Activated CD8-positive, alpha-beta T cell treated with anti-CD3 and anti-CD28 coated beads, Interleukin-2, amount 10 ng/mL, durations not matched to agents 7 days and 5 days (primary cell): ENCODE measurements around the gene EPHA4. TPM values are rescaled to one million over a fixed set of nuclear protein-coding genes. Genes with fewer than 3 reads are reported as not detected.
A peak's percentile ranks its signal among the peaks of the same experiment; 100 is the strongest.

Source experiments
- ATAC-seq: fragments of 150-1000 bp; cut with Tn5 transposase; one replicate; pipeline ENCODE4 v1.10.0; 2021; ENCODE audit warnings: moderate library complexity
- CTCF ChIA-PET: fragments of 350-600 bp; sonication (Branson Sonifier 250); formaldehyde crosslinking; loops from one replicate; lab custom pipeline; 2021; ENCODE audit warnings: antibody characterized with exemption; lab: Charles Lee
- POLR2A ChIA-PET: fragments of 350-600 bp; sonication (Branson Sonifier 250); formaldehyde crosslinking; loops from one replicate; lab custom pipeline; 2021; ENCODE audit warnings: antibody characterized with exemption; lab: Charles Lee
- DNase-seq: peaks from one replicate; pipeline ENCODE4 v3.0.0-alpha.2; 2020
- H3K27ac Mint-ChIP-seq: one replicate; pipeline ENCODE4 v1.8.0; 2021; ENCODE audit warnings: mild to moderate bottlenecking, mixed read lengths
- H3K27me3 Mint-ChIP-seq: one replicate; pipeline ENCODE4 v1.8.0; 2021; ENCODE audit warnings: low read depth, mixed read lengths
- H3K36me3 Mint-ChIP-seq: one replicate; pipeline ENCODE4 v1.8.0; 2021; ENCODE audit warnings: low read depth, mixed read lengths
- H3K4me1 Mint-ChIP-seq: one replicate; pipeline ENCODE4 v1.8.0; 2021; ENCODE audit warnings: low read depth, mixed read lengths
- H3K4me3 Mint-ChIP-seq: one replicate; pipeline ENCODE4 v1.8.0; 2021; ENCODE audit warnings: mild to moderate bottlenecking, mixed read lengths
- H3K9me3 Mint-ChIP-seq: one replicate; pipeline ENCODE4 v1.8.0; 2022; ENCODE audit warnings: mixed read lengths; ENCODE audit not compliant: insufficient read depth
- total RNA-seq, 2 experiments: library from RNA; stranded (reverse); gene quantifications; one replicate each; pipeline ENCODE4 v1.2.3, GENCODE V29; 2021

The EPHA4 gene
- total RNA-seq, 2 experiments from 2014 or later, result 1.2 to 1.5 TPM

- DNase-seq, result no peak
- no peak overlapping the region for H3K4me3 Mint-ChIP-seq
- no peak for ATAC-seq
- no peak overlapping the region for H3K27ac Mint-ChIP-seq
- no peaks in the 10 kb centered on the region for H3K9me3 Mint-ChIP-seq
- CTCF ChIA-PET, result no interaction called here
- POLR2A ChIA-PET, result no interaction called here
- no peaks in the 10 kb centered on the region for H3K4me1 Mint-ChIP-seq
- no peaks in the 10 kb centered on the region for H3K36me3 Mint-ChIP-seq
- no peaks in the 10 kb centered on the region for H3K27me3 Mint-ChIP-seq
These were observed 146.2 kb downstream of the EPHA4 start for GRCh38 chr2:221425891-221426290.

DNA sequence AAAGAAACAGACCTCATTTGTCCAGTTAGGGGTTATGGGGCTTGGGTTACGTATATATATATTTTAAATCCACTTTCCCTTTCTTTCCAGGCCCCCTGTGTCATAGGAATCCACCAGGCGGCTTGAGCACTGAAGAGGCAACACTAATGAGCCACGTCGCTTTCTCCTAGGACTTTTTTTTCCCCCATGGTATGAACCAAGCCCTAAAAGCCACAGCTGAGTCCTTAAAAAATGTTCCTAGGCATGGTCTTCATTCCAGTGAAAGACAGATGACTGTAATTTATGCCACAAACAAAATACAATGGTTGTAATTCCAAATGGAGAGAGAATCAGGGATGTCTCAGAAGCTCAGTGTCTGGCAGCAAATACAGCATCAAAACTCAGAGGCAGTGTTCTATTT lies 146.8 kb downstream of the EPHA4 start:
- ChIA-PET CTCF (no interaction called here), POLR2A (no interaction called here)
- no peak for DNase-seq
- Mint-ChIP-seq H3K4me3 (no peak overlapping the region), H3K27me3 (no peaks in the 10 kb centered on the region), H3K4me1 (no peaks in the 10 kb centered on the region), H3K36me3 (no peaks in the 10 kb centered on the region), H3K9me3 (no peaks in the 10 kb centered on the region), H3K27ac (no peak overlapping the region)
- no peak for ATAC-seq

- ATAC-seq (no peak), DNase-seq (no peak)
- ChIA-PET CTCF (no interaction called here), POLR2A (no interaction called here)
- H3K9me3 Mint-ChIP-seq, result no peaks in the 10 kb centered on the region
- no peaks in the 10 kb centered on the region for H3K36me3 Mint-ChIP-seq
- no peaks in the 10 kb centered on the region for H3K27me3 Mint-ChIP-seq
- H3K27ac Mint-ChIP-seq, result no peak overlapping the region
- H3K4me1 Mint-ChIP-seq, result no peaks in the 10 kb centered on the region
- H3K4me3 Mint-ChIP-seq, result no peak overlapping the region
These were observed 148.8 kb downstream of the EPHA4 start for GRCh38 chr2:221423210-221423804.

DNA sequence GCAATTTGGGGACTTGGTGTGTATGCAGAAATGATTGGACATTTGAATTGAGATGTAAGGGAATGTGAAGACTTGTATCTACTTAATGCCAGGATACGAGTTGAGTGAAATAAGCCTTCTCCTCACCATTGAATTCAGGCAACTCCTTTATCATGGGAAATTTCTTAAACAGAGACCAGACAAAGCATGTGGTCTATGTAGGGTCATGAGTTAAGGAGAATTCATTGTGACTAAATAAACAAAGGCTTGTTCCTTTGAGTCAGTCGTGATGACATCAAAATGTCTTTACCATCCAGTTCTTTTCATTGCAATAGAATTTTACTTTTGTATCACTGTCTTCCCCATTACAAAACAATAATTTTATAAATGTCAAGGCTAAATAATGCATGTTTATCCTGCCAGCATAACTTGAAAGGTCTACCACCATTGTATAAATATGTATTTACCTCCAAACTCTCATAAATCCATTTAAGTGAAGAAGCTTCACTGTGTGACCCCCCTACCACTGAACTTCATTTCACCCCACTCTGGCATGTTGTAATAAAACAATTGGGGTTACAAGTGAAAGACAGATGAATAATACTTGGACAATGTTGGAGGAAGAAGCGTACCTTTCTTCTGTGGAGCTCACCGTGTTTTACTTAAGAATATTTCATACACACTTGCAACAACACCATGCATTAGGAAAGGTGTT lies 149.4 kb downstream of the EPHA4 start:
- Mint-ChIP-seq H3K36me3 (no peaks in the 10 kb centered on the region), H3K27me3 (no peaks in the 10 kb centered on the region), H3K4me1 (no peaks in the 10 kb centered on the region), H3K4me3 (no peak overlapping the region), H3K27ac (no peak overlapping the region), H3K9me3 (no peaks in the 10 kb centered on the region)
- ChIA-PET POLR2A (no interaction called here), CTCF (no interaction called here)
- DNase-seq (no peak), ATAC-seq (no peak)

DNA sequence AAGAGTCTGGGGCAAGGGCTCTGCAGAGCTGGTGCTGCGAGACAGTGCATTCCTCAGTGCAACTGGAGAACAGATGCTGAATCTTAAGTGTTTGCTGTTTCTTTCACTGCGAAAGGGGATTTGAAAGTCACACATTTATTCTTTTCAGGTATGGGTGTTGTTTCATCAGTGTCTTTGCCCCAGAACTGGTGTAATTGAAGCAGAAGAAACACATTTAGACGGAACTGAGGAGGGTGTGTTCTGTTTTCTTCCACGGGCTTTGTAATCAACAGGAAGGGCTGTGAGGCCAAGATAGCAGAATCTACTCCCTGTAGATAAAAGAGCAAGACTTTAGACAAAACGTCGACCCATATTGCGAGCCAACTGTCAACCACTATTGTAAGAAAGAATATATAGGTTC lies 151.9 kb downstream of the EPHA4 start:
- H3K4me3 Mint-ChIP-seq, result no peak overlapping the region
- H3K9me3 Mint-ChIP-seq, result no peaks in the 10 kb centered on the region
- no peaks in the 10 kb centered on the region for H3K36me3 Mint-ChIP-seq
- no peak for DNase-seq
- no peaks in the 10 kb centered on the region for H3K4me1 Mint-ChIP-seq
- ATAC-seq, result no peak
- POLR2A ChIA-PET, result no interaction called here
- CTCF ChIA-PET, result no interaction called here
- H3K27me3 Mint-ChIP-seq, result no peaks in the 10 kb centered on the region
- H3K27ac Mint-ChIP-seq, result peak overlapping the region; percentile 36

GRCh38 chr2:221415789-221416188 lies 156.3 kb downstream of the EPHA4 start:
- Mint-ChIP-seq H3K4me3 (no peak overlapping the region), H3K27me3 (no peaks in the 10 kb centered on the region), H3K9me3 (no peaks in the 10 kb centered on the region), H3K4me1 (no peaks in the 10 kb centered on the region), H3K36me3 (no peaks in the 10 kb centered on the region), H3K27ac (no peak overlapping the region)
- ChIA-PET POLR2A (no interaction called here), CTCF (interaction anchor here (1.1 kb wide), 1 partner anchor 158 kb away, joined by 3 read pairs; no protein-coding TSS in a partner anchor)
- DNase-seq, result no peak
- ATAC-seq, result no peak

DNA sequence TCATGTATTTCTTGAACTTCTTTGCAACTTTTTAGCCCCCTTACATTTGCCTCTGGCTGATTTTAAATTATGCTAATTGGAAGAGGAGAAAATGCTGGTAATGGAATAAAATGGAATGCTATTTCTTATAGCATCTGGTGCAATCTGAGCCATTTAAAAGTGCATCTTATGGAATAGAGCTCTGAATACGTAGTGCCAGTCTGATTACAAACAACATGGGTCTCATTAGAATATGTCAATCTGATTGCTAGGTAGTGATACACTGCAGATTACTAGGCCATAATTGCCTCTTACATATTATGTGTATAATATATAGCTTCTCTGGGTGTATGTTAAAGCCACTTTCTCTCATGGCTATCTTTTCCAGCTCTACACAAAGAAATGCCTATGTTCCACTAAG lies 159.1 kb downstream of the EPHA4 start:
- ChIA-PET POLR2A (interaction anchor here (0.6 kb wide), 1 partner anchor 204 kb away, joined by 3 read pairs; no protein-coding TSS in a partner anchor), CTCF (interaction anchor here (0.7 kb wide), 1 partner anchor 161 kb away, joined by 3 read pairs; no protein-coding TSS in a partner anchor)
- Mint-ChIP-seq H3K36me3 (no peaks in the 10 kb centered on the region), H3K27ac (no peak overlapping the region), H3K4me3 (no peak overlapping the region), H3K27me3 (no peaks in the 10 kb centered on the region), H3K9me3 (no peaks in the 10 kb centered on the region), H3K4me1 (no peaks in the 10 kb centered on the region)
- DNase-seq (no peak), ATAC-seq (no peak)

DNA sequence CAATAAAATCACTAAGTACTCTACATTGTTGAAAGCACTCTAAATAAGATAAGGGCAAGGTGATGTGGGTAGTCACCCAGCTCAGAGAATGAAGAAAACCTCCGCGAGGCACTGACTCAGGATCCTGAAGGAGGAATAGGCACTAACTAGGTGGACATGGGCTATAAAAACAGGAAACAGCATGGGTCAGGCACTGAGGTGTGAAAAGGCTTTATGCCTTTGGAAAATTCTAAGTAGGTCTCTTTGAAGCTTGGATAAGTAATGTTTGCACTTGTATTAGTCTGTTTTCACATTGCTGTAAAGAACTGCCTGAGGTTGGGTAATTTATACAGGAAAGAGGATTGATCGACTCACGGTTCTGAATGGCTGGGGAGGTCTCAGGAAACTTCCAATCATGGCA lies 161.6 kb downstream of the EPHA4 start:
- Mint-ChIP-seq H3K27ac (no peak overlapping the region), H3K9me3 (no peaks in the 10 kb centered on the region), H3K4me3 (no peak overlapping the region), H3K36me3 (no peaks in the 10 kb centered on the region), H3K27me3 (no peaks in the 10 kb centered on the region), H3K4me1 (no peaks in the 10 kb centered on the region)
- ChIA-PET POLR2A (no interaction called here), CTCF (no interaction called here)
- ATAC-seq, result no peak
- no peak for DNase-seq

DNA sequence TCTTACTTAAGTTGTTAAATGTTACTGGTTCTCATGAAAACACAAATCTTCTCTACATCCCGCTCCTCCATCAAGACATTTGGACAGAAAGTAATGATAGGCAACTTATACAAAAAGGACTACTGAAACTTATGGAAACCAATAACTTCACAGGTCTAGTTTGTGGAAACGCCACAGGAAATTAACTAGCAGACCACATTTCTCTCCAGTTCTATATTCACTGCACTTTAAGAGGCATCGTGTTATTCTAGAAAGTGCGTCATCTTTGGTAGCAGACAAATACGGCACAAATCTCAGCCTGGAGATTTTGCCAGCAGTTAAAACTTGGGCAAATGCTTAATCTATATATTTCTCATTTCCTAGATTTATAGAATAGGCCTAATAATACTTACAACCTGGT lies 164.3 kb downstream of the EPHA4 start:
- Mint-ChIP-seq H3K36me3 (no peaks in the 10 kb centered on the region), H3K27me3 (no peaks in the 10 kb centered on the region), H3K27ac (no peak overlapping the region), H3K4me1 (no peaks in the 10 kb centered on the region), H3K4me3 (no peak overlapping the region), H3K9me3 (no peaks in the 10 kb centered on the region)
- ChIA-PET POLR2A (no interaction called here), CTCF (no interaction called here)
- DNase-seq (no peak), ATAC-seq (no peak)

GRCh38 chr2:221405521-221405920 lies 166.6 kb downstream of the EPHA4 start:
- POLR2A ChIA-PET, result no interaction called here
- H3K27me3 Mint-ChIP-seq, result no peaks in the 10 kb centered on the region
- H3K4me3 Mint-ChIP-seq, result no peak overlapping the region
- no peak overlapping the region for H3K27ac Mint-ChIP-seq
- ATAC-seq (no peak), DNase-seq (no peak)
- no peaks in the 10 kb centered on the region for H3K9me3 Mint-ChIP-seq
- CTCF ChIA-PET, result no interaction called here
- H3K4me1 Mint-ChIP-seq, result no peaks in the 10 kb centered on the region
- no peaks in the 10 kb centered on the region for H3K36me3 Mint-ChIP-seq

- Mint-ChIP-seq H3K36me3 (no peaks in the 10 kb centered on the region), H3K4me1 (no peaks in the 10 kb centered on the region), H3K27ac (no peak overlapping the region), H3K27me3 (no peaks in the 10 kb centered on the region), H3K9me3 (no peaks in the 10 kb centered on the region), H3K4me3 (no peak overlapping the region)
- ATAC-seq (no peak), DNase-seq (no peak)
- ChIA-PET CTCF (no interaction called here), POLR2A (no interaction called here)
These were observed 170.0 kb downstream of the EPHA4 start for GRCh38 chr2:221402072-221402471.

DNA sequence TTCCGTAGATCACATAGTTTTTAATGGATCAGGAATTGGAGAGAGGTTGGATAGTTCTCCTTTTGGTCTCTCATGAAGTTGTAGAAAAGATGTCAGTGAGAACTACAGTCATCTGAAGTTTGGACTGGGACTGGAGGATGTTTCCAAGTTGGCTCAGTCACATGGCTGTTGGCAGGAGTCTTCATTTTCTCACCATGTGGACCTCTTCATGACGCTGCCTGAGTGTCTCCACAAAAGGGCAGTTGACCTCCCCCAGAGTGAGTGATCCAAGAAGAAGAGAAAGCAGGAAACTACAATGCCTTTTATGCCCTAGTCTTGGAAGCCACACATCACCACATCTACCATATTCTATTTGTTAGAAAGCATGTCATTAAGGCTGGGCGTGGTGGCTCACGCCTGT lies 171.7 kb downstream of the EPHA4 start:
- ATAC-seq (no peak), DNase-seq (no peak)
- no peaks in the 10 kb centered on the region for H3K4me1 Mint-ChIP-seq
- H3K27me3 Mint-ChIP-seq, result no peaks in the 10 kb centered on the region
- no peaks in the 10 kb centered on the region for H3K9me3 Mint-ChIP-seq
- H3K4me3 Mint-ChIP-seq, result no peak overlapping the region
- CTCF ChIA-PET, result no interaction called here
- no peaks in the 10 kb centered on the region for H3K36me3 Mint-ChIP-seq
- H3K27ac Mint-ChIP-seq, result no peak overlapping the region
- POLR2A ChIA-PET, result no interaction called here
